ENCODE measurements around the gene DNAI2.

DNAI2 gene

DNA sequence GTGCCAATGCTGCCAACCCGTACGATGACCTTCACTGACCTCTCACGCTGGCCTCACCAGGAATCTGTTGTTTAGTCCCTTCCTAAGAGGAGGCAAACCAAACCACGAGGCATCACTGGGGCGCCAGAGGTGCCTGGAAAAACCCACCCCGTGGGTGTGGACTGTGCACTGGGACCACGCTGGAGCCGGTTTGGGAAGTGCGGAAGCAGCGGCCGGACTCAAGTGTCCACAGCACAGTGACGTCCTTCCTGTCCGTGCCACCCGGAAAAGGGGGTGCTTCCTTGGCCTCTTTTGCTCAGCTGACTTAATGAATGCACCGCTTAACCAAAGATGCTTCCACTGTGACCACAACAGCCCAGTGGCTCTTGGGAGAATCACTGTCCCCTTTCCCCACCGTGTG, 43.0 kb downstream of the DNAI2 start:
- no peak overlapping the region for H3K4me3 ChIP-seq (ENCODE audit: low read length)
- TF ChIP-seq, protein P1, sequence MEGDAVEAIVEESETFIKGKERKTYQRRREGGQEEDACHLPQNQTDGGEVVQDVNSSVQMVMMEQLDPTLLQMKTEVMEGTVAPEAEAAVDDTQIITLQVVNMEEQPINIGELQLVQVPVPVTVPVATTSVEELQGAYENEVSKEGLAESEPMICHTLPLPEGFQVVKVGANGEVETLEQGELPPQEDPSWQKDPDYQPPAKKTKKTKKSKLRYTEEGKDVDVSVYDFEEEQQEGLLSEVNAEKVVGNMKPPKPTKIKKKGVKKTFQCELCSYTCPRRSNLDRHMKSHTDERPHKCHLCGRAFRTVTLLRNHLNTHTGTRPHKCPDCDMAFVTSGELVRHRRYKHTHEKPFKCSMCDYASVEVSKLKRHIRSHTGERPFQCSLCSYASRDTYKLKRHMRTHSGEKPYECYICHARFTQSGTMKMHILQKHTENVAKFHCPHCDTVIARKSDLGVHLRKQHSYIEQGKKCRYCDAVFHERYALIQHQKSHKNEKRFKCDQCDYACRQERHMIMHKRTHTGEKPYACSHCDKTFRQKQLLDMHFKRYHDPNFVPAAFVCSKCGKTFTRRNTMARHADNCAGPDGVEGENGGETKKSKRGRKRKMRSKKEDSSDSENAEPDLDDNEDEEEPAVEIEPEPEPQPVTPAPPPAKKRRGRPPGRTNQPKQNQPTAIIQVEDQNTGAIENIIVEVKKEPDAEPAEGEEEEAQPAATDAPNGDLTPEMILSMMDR (IDR thresholded peaks at IDR 0.05; ENCODE audit: insufficient read depth, low read depth, low read length, missing control alignments), result no peak
- DNase-seq (ENCODE audit: low read depth), result no peak

DNA sequence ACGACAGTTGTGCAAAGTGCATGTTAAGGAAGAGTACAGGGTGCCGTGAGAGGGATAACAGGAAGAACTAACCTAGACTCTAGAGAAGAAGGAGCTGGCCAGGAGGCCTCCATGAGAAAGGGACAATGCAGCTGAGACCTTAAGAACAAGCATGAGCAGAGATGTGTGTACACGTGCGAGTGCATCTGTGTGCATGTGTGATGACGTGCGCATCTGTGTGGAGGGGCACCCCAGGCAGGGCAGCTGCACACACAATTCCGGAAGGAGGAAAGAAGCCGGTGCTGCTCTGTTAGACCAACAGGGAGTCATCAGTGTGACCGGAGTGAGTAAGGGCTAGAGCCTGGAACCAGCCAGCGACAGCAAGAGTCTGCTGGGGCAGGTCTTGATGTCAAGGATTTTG, 44.4 kb downstream of the DNAI2 start:
- DNase-seq (ENCODE audit: low read depth), result no peak
- TF ChIP-seq, protein P1 (IDR thresholded peaks at IDR 0.05; ENCODE audit: insufficient read depth, low read depth, low read length, missing control alignments), result no peak
- no peak overlapping the region for H3K4me3 ChIP-seq (ENCODE audit: low read length)

DNA sequence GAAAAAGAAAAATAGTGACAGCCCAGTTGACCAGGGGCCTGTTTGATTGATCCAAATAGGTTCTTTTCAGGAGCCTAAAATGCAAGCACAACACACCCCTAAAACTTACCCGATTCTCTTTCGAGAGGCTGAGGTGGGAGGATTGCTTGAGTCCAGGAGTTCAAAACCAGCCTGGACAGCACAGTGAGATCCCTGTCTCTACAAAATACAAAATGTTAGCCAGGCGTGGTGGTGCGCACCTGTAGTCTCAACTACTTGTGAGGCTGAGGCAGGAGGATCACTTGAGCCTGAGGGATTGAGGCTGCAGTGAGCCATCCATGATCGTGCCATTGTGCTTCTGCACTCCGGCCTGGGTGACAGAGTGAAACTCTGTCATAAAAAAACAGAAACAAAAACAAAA, 50.5 kb downstream of the DNAI2 start:
- no peak for DNase-seq (ENCODE audit: low read depth)
- TF ChIP-seq, protein P1 (IDR thresholded peaks at IDR 0.05; ENCODE audit: insufficient read depth, low read depth, low read length, missing control alignments), result no peak
- no peak overlapping the region for H3K4me3 ChIP-seq (ENCODE audit: low read length)

DNA sequence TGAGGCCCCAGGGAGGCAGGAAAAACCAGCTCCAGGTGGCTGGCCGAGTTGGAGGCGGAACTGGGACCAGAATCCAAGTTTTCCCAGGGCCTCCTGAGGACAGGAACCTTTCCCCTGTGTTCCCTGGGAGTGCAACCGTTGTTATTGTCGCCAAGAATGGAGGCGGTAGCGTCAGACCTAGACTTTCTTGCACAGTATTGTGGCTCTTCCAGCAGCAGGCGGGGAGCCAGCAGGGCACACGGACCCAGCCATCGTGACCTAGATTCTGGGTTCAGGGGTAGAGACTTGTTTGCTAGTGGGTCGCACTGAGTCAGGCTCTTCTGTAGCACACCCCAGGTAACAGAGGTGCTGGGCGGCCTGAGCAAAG, 51.3 kb downstream of the DNAI2 start:
- DNase-seq (ENCODE audit: low read depth), result no peak
- TF ChIP-seq, protein P1 (IDR thresholded peaks at IDR 0.05; ENCODE audit: insufficient read depth, low read depth, low read length, missing control alignments), result no peak
- no peak overlapping the region for H3K4me3 ChIP-seq (ENCODE audit: low read length)

DNA sequence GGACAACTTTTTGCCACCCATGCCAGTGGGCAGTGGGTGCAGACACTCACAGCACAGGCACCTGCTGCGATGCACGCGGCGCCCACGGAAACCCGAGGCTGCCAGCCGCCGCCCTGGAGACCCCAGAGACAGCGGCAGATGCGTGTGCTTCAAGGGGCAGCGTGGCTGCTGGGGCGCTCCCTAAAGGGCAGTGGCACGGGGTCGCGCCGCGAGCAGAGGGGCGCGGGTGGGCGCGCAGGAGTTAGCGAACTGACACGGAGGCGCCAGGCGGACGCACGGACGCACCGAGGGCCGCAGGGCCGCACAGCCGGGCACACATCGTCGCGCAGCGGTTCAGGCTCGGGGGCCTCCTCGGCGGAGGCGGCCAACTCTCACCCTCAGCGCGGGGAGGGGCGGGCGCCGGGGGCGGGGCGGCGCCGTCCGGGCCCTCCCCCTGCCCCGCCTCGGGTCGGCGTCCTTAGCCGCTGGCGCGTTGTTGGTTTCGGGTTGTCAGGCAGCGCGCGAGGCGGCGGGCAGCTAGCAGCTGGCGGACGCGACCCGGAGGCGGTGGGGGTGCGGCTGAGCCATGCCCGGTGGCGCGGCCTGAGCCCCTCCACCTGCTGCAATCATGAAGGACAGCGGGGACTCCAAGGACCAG, 51.8 kb downstream of the DNAI2 start, which contains the start of gene KIF19:
Gene KIF19 (plus strand): TSS at position 484 of the 637 bp plus-strand sequence. CDS start 124 bp downstream, at position 608.
- TF ChIP-seq, protein P1 (IDR thresholded peaks at IDR 0.05; ENCODE audit: insufficient read depth, low read depth, low read length, missing control alignments), result no peak
- H3K4me3 ChIP-seq (ENCODE audit: low read length), result no peak within 1 kb of the TSS
- DNase-seq (ENCODE audit: low read depth), result no peak

DNA sequence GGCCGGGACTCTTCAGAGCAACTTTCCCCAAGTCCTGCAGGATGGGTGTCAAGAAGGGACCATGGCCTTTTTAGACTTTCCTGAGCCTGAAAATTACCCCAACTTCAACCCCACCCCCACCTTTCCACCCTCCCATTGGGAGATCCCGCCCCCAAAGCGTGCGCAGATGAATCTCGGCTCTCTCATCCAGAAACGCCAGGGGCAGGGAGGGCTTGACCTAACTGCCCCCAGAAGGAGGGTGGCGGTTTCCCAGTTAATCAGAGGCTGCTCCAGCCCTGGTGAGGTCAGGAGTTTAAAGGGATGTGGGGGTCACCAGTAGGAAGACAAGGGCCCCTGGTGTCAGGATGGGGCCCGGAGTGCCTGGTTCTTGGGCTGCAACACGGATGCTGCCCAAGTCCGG, 52.5 kb downstream of the DNAI2 start:
- no peak overlapping the region for H3K4me3 ChIP-seq (ENCODE audit: low read length)
- TF ChIP-seq, protein P1 (IDR thresholded peaks at IDR 0.05; ENCODE audit: insufficient read depth, low read depth, low read length, missing control alignments), result no peak
- DNase-seq (ENCODE audit: low read depth), result no peak

DNA sequence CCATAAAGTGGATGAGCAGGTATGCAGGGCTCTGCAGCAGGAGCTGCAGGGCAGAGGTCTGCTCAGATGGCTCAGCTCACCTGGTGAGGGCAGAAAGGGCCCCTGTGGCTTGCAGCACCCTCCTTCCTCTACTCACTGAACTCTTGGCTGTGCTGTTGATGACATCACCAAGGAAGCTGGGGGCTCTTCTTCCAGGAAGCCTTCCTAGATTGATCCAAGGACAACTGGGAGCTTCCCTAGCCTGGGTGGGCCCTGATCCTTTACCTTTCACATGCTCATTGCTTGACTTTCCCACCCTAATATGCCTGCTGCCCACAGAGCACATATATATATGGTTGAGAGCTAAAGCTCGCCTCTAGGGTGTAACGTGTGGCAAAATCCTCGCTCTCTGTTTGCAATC, 54.5 kb downstream of the DNAI2 start:
- TF ChIP-seq, protein P1 (IDR thresholded peaks at IDR 0.05; ENCODE audit: insufficient read depth, low read depth, low read length, missing control alignments), result no peak
- no peak for DNase-seq (ENCODE audit: low read depth)
- H3K4me3 ChIP-seq (ENCODE audit: low read length), result no peak overlapping the region

Data from epithelial cell of esophagus (primary cell).